H1 (cell line): ENCODE results near the gene KIF21A. TPM values are rescaled to one million over a fixed set of nuclear protein-coding genes. Genes with fewer than 3 reads are reported as not detected.

ENCODE experiments used
- CTCF ChIA-PET: fragments of 300-600 bp; sonication (Branson Sonifier 250); formaldehyde crosslinking; loops from one replicate; lab custom pipeline; 2021; ENCODE audit not compliant: partially characterized antibody; lab: Charles Lee
- POLR2A ChIA-PET: fragments of 300-600 bp; sonication (Branson Sonifier 250); formaldehyde crosslinking; loops from one replicate; lab custom pipeline; 2021; ENCODE audit warnings: inconsistent platforms; ENCODE audit not compliant: partially characterized antibody; lab: Charles Lee
- DNase-seq, 2 experiments: peaks; one replicate each; pipeline versions ENCODE4 v3.0.0 to v3.0.0-alpha.2; 2010 to 2022; ENCODE audit warnings: low spot score in 2 of 2, low read depth in 1 of 2, mixed read lengths in 1 of 2
- FAIRE-seq: peaks from 2 replicates; lab custom pipeline; 2011; peaks lifted over from hg19 to GRCh38; lab: Jason Lieb, UNC
- H2AFZ ChIP-seq: 2 replicates; pipeline ENCODE4 v1.8.1; 2012; ENCODE audit warnings: low read length, inconsistent platforms
- H2AK5ac ChIP-seq: 2 replicates; pipeline ENCODE4 v1.6.1; 2013; ENCODE audit warnings: low read depth, low read length
- H2BK120ac ChIP-seq: replicated peaks from 2 replicates; pipeline ENCODE3; 2013; ENCODE audit warnings: low read depth, low read length, inconsistent platforms
- H2BK12ac ChIP-seq: 2 replicates; pipeline ENCODE4 v1.6.1; 2013; ENCODE audit warnings: low read depth, low read length
- H2BK15ac ChIP-seq: 2 replicates; pipeline ENCODE4 v1.6.1; 2013; ENCODE audit warnings: low read length
- H2BK20ac ChIP-seq: 2 replicates; pipeline ENCODE4 v1.6.1; 2013; ENCODE audit warnings: low read length
- H2BK5ac ChIP-seq: 2 replicates; pipeline ENCODE4 v1.6.1; 2013; ENCODE audit warnings: low read depth, low read length
- H3K14ac ChIP-seq: 2 replicates; pipeline ENCODE4 v1.6.1; 2013; ENCODE audit warnings: inconsistent platforms; ENCODE audit not compliant: insufficient read length
- H3K18ac ChIP-seq: 2 replicates; pipeline ENCODE4 v1.6.1; 2013; ENCODE audit warnings: low read length; ENCODE audit errors: extremely low read depth
- H3K23ac ChIP-seq: 2 replicates; pipeline ENCODE4 v1.6.1; 2013; ENCODE audit warnings: inconsistent platforms; ENCODE audit not compliant: insufficient read length
- H3K23me2 ChIP-seq: 2 replicates; pipeline ENCODE4 v1.6.1; 2013; ENCODE audit warnings: low read depth, low read length
- H3K27ac ChIP-seq: 2 replicates; pipeline ENCODE4 v1.6.1; 2011; ENCODE audit warnings: low read depth, low read length, inconsistent platforms
- H3K27me3 ChIP-seq, 4 experiments: replicated peaks in 1 of 4; 1 replicate in 1 of 4; 2 replicates in 3 of 4; pipeline versions ENCODE4 v1.6.1 to v1.8.1; 2011 to 2013; ENCODE audit warnings: low read length in 3 of 4, mild to moderate bottlenecking in 3 of 4, inconsistent platforms in 2 of 4, mixed read lengths in 2 of 4, moderate library complexity in 1 of 4; ENCODE audit not compliant: control insufficient read depth in 3 of 4, insufficient read depth in 3 of 4; ENCODE audit errors: extremely low read depth in 1 of 4
- H3K36me3 ChIP-seq, 4 experiments: 2 replicates each; pipeline versions ENCODE4 v1.6.1 to v1.8.1; 2011 to 2013; ENCODE audit warnings: mild to moderate bottlenecking in 4 of 4, low read length in 3 of 4, moderate library complexity in 2 of 4, control low read depth in 1 of 4, inconsistent platforms in 1 of 4; ENCODE audit not compliant: insufficient read depth in 4 of 4, control insufficient read depth in 2 of 4
- H3K4ac ChIP-seq: replicated peaks from 2 replicates; pipeline ENCODE3; 2013; ENCODE audit warnings: low read length, low read depth, mixed read lengths, inconsistent platforms; ENCODE audit not compliant: insufficient read length
- H3K4me1 ChIP-seq, 4 experiments: replicated peaks in 1 of 4; 1 replicate in 1 of 4; 2 replicates in 3 of 4; pipeline versions ENCODE4 v1.6.1 to v1.8.1; 2011 to 2013; ENCODE audit warnings: low read length in 3 of 4, inconsistent platforms in 2 of 4, mixed read lengths in 1 of 4; ENCODE audit not compliant: insufficient read depth in 4 of 4, control insufficient read depth in 3 of 4
- H3K4me2 ChIP-seq, 2 experiments: 2 replicates each; pipeline versions ENCODE4 v1.6.1 to v1.8.1; 2011 to 2013; ENCODE audit warnings: low read depth in 2 of 2, low read length in 2 of 2, control low read depth in 1 of 2, inconsistent platforms in 1 of 2, mild to moderate bottlenecking in 1 of 2; ENCODE audit not compliant: insufficient read depth in 1 of 2
- H3K4me3 ChIP-seq, 4 experiments: fragments of 200-600, 300-600 bp in 1 of 4; sonication (generic), shearing (Covaris generic), sonication (Bioruptor Twin) in 1 of 4; 2 replicates each; pipeline versions ENCODE4 v1.5.1 to v1.8.1; 2011 to 2016; ENCODE audit warnings: low read length in 4 of 4, low read depth in 3 of 4, control low read depth in 2 of 4, inconsistent platforms in 2 of 4, mild to moderate bottlenecking in 2 of 4, mixed read lengths in 1 of 4, moderate library complexity in 1 of 4; ENCODE audit not compliant: insufficient read depth in 2 of 4; ENCODE audit errors: extremely low read depth in 1 of 4
- H3K56ac ChIP-seq: replicated peaks from 2 replicates; pipeline ENCODE3; 2013; ENCODE audit warnings: low read depth, mild to moderate bottlenecking, mixed read lengths, low read length, inconsistent platforms; ENCODE audit not compliant: insufficient read length
- H3K79me1 ChIP-seq: 2 replicates; pipeline ENCODE4 v1.6.1; 2013; ENCODE audit warnings: low read depth, low read length, control low read depth
- H3K79me2 ChIP-seq, 2 experiments: 2 replicates each; pipeline versions ENCODE4 v1.6.1 to v1.8.1; 2012 to 2013; ENCODE audit warnings: low read length in 2 of 2, mild to moderate bottlenecking in 2 of 2, inconsistent platforms in 1 of 2; ENCODE audit not compliant: insufficient read depth in 2 of 2, control insufficient read depth in 1 of 2
- H3K9ac ChIP-seq, 4 experiments: replicated peaks in 1 of 4; 1 replicate in 1 of 4; 2 replicates in 3 of 4; pipeline versions ENCODE4 v1.6.1 to v1.8.1; 2011 to 2013; ENCODE audit warnings: low read depth in 3 of 4, low read length in 3 of 4, control low read depth in 2 of 4, mild to moderate bottlenecking in 2 of 4, moderate library complexity in 2 of 4, inconsistent platforms in 1 of 4; ENCODE audit errors: extremely low read depth in 1 of 4
- H3K9me3 ChIP-seq, 2 experiments: 2 replicates each; pipeline versions ENCODE4 v1.6.1 to v1.8.1; 2012 to 2013; ENCODE audit warnings: mild to moderate bottlenecking in 2 of 2, moderate library complexity in 2 of 2, control low read depth in 1 of 2, inconsistent platforms in 1 of 2, low read depth in 1 of 2, low read length in 1 of 2, mixed read lengths in 1 of 2; ENCODE audit not compliant: insufficient read depth in 2 of 2
- H4K20me1 ChIP-seq, 2 experiments: replicated peaks in 1 of 2; 2 replicates each; pipeline versions ENCODE3 to v1.8.1; 2011 to 2013; ENCODE audit warnings: inconsistent platforms in 2 of 2, low read length in 2 of 2, mild to moderate bottlenecking in 1 of 2; ENCODE audit not compliant: insufficient read depth in 2 of 2, control insufficient read depth in 1 of 2
- H4K5ac ChIP-seq: 2 replicates; pipeline ENCODE4 v1.6.1; 2013; ENCODE audit warnings: low read length, low read depth, mixed read lengths, inconsistent platforms; ENCODE audit not compliant: insufficient read length
- H4K8ac ChIP-seq: 2 replicates; pipeline ENCODE4 v1.8.0; 2013; ENCODE audit warnings: mild to moderate bottlenecking, moderate library complexity, low read length, inconsistent platforms; ENCODE audit not compliant: insufficient read depth; ENCODE audit errors: extremely low read depth
- H4K91ac ChIP-seq: replicated peaks from 2 replicates; pipeline ENCODE3; 2013; ENCODE audit warnings: low read length, mixed read lengths, inconsistent platforms; ENCODE audit not compliant: insufficient read length
- BRCA1 ChIP-seq: IDR thresholded peaks from 2 replicates; pipeline ENCODE4 v1.6.1; 2012; ENCODE audit warnings: low read depth, low read length, improper control_type of control experiment
- CHD2 ChIP-seq: IDR thresholded peaks from 2 replicates; pipeline ENCODE4 v1.6.1; 2012; ENCODE audit warnings: low read length, improper control_type of control experiment
- GTF2F1 ChIP-seq: IDR thresholded peaks from 2 replicates; pipeline ENCODE4 v1.6.1; 2012; ENCODE audit warnings: low read depth, low read length, improper control_type of control experiment, borderline replicate concordance
- KDM4A ChIP-seq: IDR thresholded peaks from one replicate; pipeline ENCODE4 v1.7.1; 2012; ENCODE audit warnings: low read depth, mild to moderate bottlenecking, moderate library complexity, low read length, inconsistent platforms; ENCODE audit not compliant: severe bottlenecking
- RNF2 ChIP-seq: fragments of 200-900, 300-1000 bp; sonication (generic); IDR thresholded peaks from 2 replicates; pipeline ENCODE4 v1.7.1; 2016; ENCODE audit warnings: borderline replicate concordance, low read depth, mild to moderate bottlenecking, antibody characterized with exemption, low read length; ENCODE audit not compliant: poor library complexity, severe bottlenecking; ENCODE audit errors: missing control alignments
- SIN3A ChIP-seq, 2 experiments: IDR thresholded peaks in 1 of 2; conservative IDR thresholded peaks in 1 of 2; 2 replicates each; pipeline ENCODE4 v1.6.1; 2011 to 2012; ENCODE audit warnings: low read length in 2 of 2, improper control_type of control experiment in 1 of 2, low read depth in 1 of 2, mild to moderate bottlenecking in 1 of 2
- SRF ChIP-seq: IDR thresholded peaks from 2 replicates; pipeline ENCODE4 v1.6.1; 2011; ENCODE audit warnings: mild to moderate bottlenecking, low read depth, low read length, moderate library complexity
- TBP ChIP-seq: IDR thresholded peaks from 2 replicates; pipeline ENCODE4 v1.6.1; 2011; ENCODE audit warnings: low read depth, low read length, improper control_type of control experiment
- TCF12 ChIP-seq: IDR thresholded peaks from 2 replicates; pipeline ENCODE4 v1.6.1; 2011; ENCODE audit warnings: low read depth, mild to moderate bottlenecking, low read length
- ZNF274 ChIP-seq: IDR thresholded peaks from 2 replicates; pipeline ENCODE4 v1.7.0; 2012; ENCODE audit warnings: low read length, borderline replicate concordance; ENCODE audit errors: extremely low read depth
- WGBS, 2 experiments: shearing (Covaris generic) in 1 of 2; methylation state at CpG; one replicate each; pipeline versions ENCODE4 v1.1.6 to v1.1.7; 2013 to 2015; ENCODE audit warnings: low lambda C conversion rate in 2 of 2, mixed read lengths in 2 of 2, inconsistent platforms in 1 of 2, low coverage in 1 of 2, missing lambda C conversion rate in 1 of 2; ENCODE audit not compliant: insufficient replicate concordance in 2 of 2, insufficient coverage in 1 of 2, insufficient read length in 1 of 2; ENCODE audit errors: extremely low coverage in 1 of 2, missing lambda C conversion rate in 1 of 2; 5-methylcytosine and 5-hydroxymethylcytosine counted together
- polyA plus RNA-seq, 7 experiments: library from polyadenylated mRNA; depleted of rRNA in 3 of 7; stranded (reverse) in 5 of 7; unstranded in 2 of 7; fragments of >200 nt in 5 of 7; fragments of 200-250 nt in 2 of 7; gene quantifications; 1 replicate in 5 of 7; 2 replicates in 1 of 7; 4 replicates in 1 of 7; pipeline versions ENCODE4 v1.2.1 to v1.2.3, GENCODE V29; 2011 to 2013; ENCODE audit warnings: missing spikeins in 2 of 7, mixed read lengths in 2 of 7
- total RNA-seq: library from RNA; stranded (reverse); fragmentation: NEBNext Ultra II Directional; extraction: Animal tissue kit (Norgen Biotek cat#: 25700); gene quantifications from 2 replicates; pipeline ENCODE4 v1.2.1, GENCODE V29; 2021
- TF ChIP-seq, protein P1 (sequence below): IDR thresholded peaks from 2 replicates; pipeline ENCODE4 v1.6.1; 2011; ENCODE audit warnings: low read length, improper control_type of control experiment

KIF21A gene
- total and polyA plus RNA-seq, 2 of the 8 experiments (the other 6 are each of a cell fraction or from before 2014, with no cell fraction given) = 10.0 to 26.0 TPM

DNA sequence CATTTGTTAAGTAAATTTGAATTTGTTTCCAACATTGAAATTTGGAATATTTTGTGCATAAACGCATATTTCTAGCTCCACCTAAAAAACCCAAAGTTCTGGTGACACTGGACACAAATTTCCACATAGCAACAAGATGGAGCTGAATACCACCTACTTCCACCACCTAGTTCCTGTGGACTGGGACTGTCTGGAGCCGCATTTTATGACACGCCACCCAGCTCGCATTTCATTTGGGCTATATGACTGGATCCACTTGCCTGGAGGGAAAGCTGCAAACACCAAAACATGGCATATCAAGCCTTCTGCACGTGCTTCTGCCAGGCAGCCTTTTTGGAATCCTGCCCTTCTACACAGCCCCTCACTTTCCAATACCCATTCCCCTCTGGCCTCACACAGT lies 173.4 kb downstream of the KIF21A start:
- H3K27me3 ChIP-seq = no peaks in the 10 kb centered on the region
- H2BK15ac ChIP-seq = no peak overlapping the region
- no peaks in the 10 kb centered on the region for H3K4me1 ChIP-seq
- H3K4me2 ChIP-seq = no peak overlapping the region
- no peaks in the 10 kb centered on the region for H3K79me2 ChIP-seq
- H4K20me1 ChIP-seq = no peaks in the 10 kb centered on the region
- no peak overlapping the region for H2BK5ac ChIP-seq
- no peak overlapping the region for H2AFZ ChIP-seq
- no peak for FAIRE-seq
- H2BK12ac ChIP-seq = no peak overlapping the region
- H4K5ac ChIP-seq = no peak overlapping the region
- no peak overlapping the region for H4K8ac ChIP-seq
- H3K4me3 ChIP-seq = no peak overlapping the region
- H3K27ac ChIP-seq = no peak overlapping the region
- 88% methylated on average over 5 of the region's 5 CpGs; no CpG with 5 or more reads in 1 of the 2 experiments for WGBS, 2 experiments
- H3K14ac ChIP-seq = no peak overlapping the region
- no peak overlapping the region for H2AK5ac ChIP-seq
- H3K23me2 ChIP-seq = no peaks in the 10 kb centered on the region
- no peak overlapping the region for H3K18ac ChIP-seq
- no peak overlapping the region for H3K56ac ChIP-seq
- no peak overlapping the region for H3K23ac ChIP-seq
- no peak overlapping the region for H3K9ac ChIP-seq
- no peaks in the 10 kb centered on the region for H3K79me1 ChIP-seq
- no peaks in the 10 kb centered on the region for H3K9me3 ChIP-seq
- CTCF ChIA-PET = interaction anchor here (0.9 to 1.4 kb wide), 4 partner anchors 23 to 348 kb away, joined by 3 to 5 read pairs (median 4); no protein-coding TSS in a partner anchor
- no peak overlapping the region for H3K4ac ChIP-seq
- TF ChIP-seq GTF2F1 = no peak
- no peak for TF ChIP-seq BRCA1
- no peak for TF ChIP-seq TBP
- no peak for TF ChIP-seq RNF2
- TF ChIP-seq KDM4A = no peak
- TF ChIP-seq SIN3A (conservative IDR thresholded peaks at IDR 0.05 in 1 of 2, IDR thresholded peaks at IDR 0.05 in 1 of 2; ENCODE audit: low read depth in 1 of 2, low read length in 2 of 2) = no peak
- TF ChIP-seq CHD2 = no peak
- TF ChIP-seq TCF12 = no peak
- TF ChIP-seq, protein P1, sequence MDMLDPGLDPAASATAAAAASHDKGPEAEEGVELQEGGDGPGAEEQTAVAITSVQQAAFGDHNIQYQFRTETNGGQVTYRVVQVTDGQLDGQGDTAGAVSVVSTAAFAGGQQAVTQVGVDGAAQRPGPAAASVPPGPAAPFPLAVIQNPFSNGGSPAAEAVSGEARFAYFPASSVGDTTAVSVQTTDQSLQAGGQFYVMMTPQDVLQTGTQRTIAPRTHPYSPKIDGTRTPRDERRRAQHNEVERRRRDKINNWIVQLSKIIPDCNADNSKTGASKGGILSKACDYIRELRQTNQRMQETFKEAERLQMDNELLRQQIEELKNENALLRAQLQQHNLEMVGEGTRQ = no peak
- TF ChIP-seq SRF = no peak
- TF ChIP-seq ZNF274 = no peak
- no peak overlapping the region for H4K91ac ChIP-seq
- H2BK20ac ChIP-seq = no peak overlapping the region
- POLR2A ChIA-PET = no interaction called here
- no peak for DNase-seq
- no peaks in the 10 kb centered on the region for H3K36me3 ChIP-seq
- no peak overlapping the region for H2BK120ac ChIP-seq
